Liver (tissue), 9 donors: Measurements from ENCODE around the gene CCDC192. TPM values are rescaled to one million over a fixed set of nuclear protein-coding genes. Genes with fewer than 3 reads are reported as not detected.

Source experiments
- DNase-seq: peaks from one replicate; pipeline ENCODE4 v3.0.0-alpha.2; 2017; ENCODE audit warnings: low spot score
- H3K27ac ChIP-seq, 2 donors: one replicate each; pipeline ENCODE4 v1.7.0; 2013; ENCODE audit warnings: inconsistent platforms in 2 of 2, low read length in 2 of 2, control low read depth in 1 of 2, low read depth in 1 of 2, mild to moderate bottlenecking in 1 of 2
- H3K27me3 ChIP-seq, 4 donors: one replicate each; pipeline versions ENCODE4 v1.6.1 to v1.7.0; 2013; ENCODE audit warnings: low read length in 3 of 4, inconsistent platforms in 1 of 4, mild to moderate bottlenecking in 1 of 4, moderate library complexity in 1 of 4; ENCODE audit not compliant: control insufficient read depth in 4 of 4, insufficient read depth in 4 of 4
- H3K36me3 ChIP-seq, 4 donors: one replicate each; pipeline versions ENCODE4 v1.6.1 to v1.7.0; 2013; ENCODE audit warnings: low read length in 3 of 4, mild to moderate bottlenecking in 3 of 4, low read depth in 1 of 4, moderate library complexity in 1 of 4; ENCODE audit not compliant: control insufficient read depth in 4 of 4, insufficient read depth in 3 of 4
- H3K4me1 ChIP-seq, 4 donors: one replicate each; pipeline versions ENCODE4 v1.6.1 to v1.7.0; 2013; ENCODE audit warnings: low read length in 3 of 4, mild to moderate bottlenecking in 3 of 4, moderate library complexity in 1 of 4; ENCODE audit not compliant: control insufficient read depth in 4 of 4, insufficient read depth in 4 of 4
- H3K4me3 ChIP-seq, 3 donors: one replicate each; pipeline versions ENCODE4 v1.6.1 to v1.7.0; 2013; ENCODE audit warnings: low read length in 3 of 3, control low read depth in 1 of 3, low read depth in 1 of 3, mild to moderate bottlenecking in 1 of 3
- H3K9ac ChIP-seq, 2 donors: one replicate each; pipeline ENCODE4 v1.7.0; 2013; ENCODE audit warnings: low read length in 2 of 2, mild to moderate bottlenecking in 2 of 2, moderate library complexity in 2 of 2, control low read depth in 1 of 2, low read depth in 1 of 2
- H3K9me3 ChIP-seq, 4 donors: one replicate each; pipeline versions ENCODE4 v1.6.1 to v1.7.0; 2013; ENCODE audit warnings: low read length in 3 of 4; ENCODE audit not compliant: control insufficient read depth in 4 of 4
- EGR1 ChIP-seq, 2 donors: IDR thresholded peaks; 2 replicates each; pipeline ENCODE4 v1.6.1; 2016 to 2018; ENCODE audit warnings: antibody characterized with exemption in 2 of 2, low read depth in 2 of 2
- FOXA1 ChIP-seq: IDR thresholded peaks from 2 replicates; pipeline ENCODE4 v1.6.1; 2016; ENCODE audit warnings: antibody characterized with exemption
- FOXA2 ChIP-seq: IDR thresholded peaks from 2 replicates; pipeline ENCODE4 v1.6.1; 2016; ENCODE audit warnings: antibody characterized with exemption
- GABPA ChIP-seq, 2 donors: IDR thresholded peaks in 1 of 2; conservative IDR thresholded peaks in 1 of 2; 2 replicates each; pipeline ENCODE4 v1.6.1; 2016; ENCODE audit warnings: antibody characterized with exemption in 2 of 2, mild to moderate bottlenecking in 1 of 2, moderate library complexity in 1 of 2
- HNF4A ChIP-seq, 2 donors: conservative IDR thresholded peaks; 2 replicates each; pipeline ENCODE4 v1.6.1; 2016; ENCODE audit warnings: antibody characterized with exemption in 2 of 2, mild to moderate bottlenecking in 2 of 2
- HNF4G ChIP-seq: IDR thresholded peaks from 2 replicates; pipeline ENCODE4 v1.6.1; 2016; ENCODE audit warnings: antibody characterized with exemption
- JUND ChIP-seq, 2 donors: IDR thresholded peaks; 2 replicates each; pipeline ENCODE4 v1.6.1; 2016; ENCODE audit warnings: antibody characterized with exemption in 2 of 2
- NR2F2 ChIP-seq: IDR thresholded peaks from 2 replicates; pipeline ENCODE4 v1.6.1; 2016; ENCODE audit warnings: antibody characterized with exemption
- RAD21 ChIP-seq, 2 donors: IDR thresholded peaks; 2 replicates each; pipeline ENCODE4 v1.6.1; 2016; ENCODE audit warnings: antibody characterized with exemption in 2 of 2, mild to moderate bottlenecking in 2 of 2
- RXRA ChIP-seq, 2 donors: IDR thresholded peaks; 2 replicates each; pipeline ENCODE4 v1.6.1; 2017 to 2018; ENCODE audit warnings: antibody characterized with exemption in 2 of 2, mild to moderate bottlenecking in 1 of 2
- SP1 ChIP-seq: IDR thresholded peaks from 2 replicates; pipeline ENCODE4 v1.6.1; 2018; ENCODE audit warnings: antibody characterized with exemption, mild to moderate bottlenecking
- TAF1 ChIP-seq: conservative IDR thresholded peaks from 2 replicates; pipeline ENCODE4 v1.6.1; 2016; ENCODE audit warnings: antibody characterized with exemption, mild to moderate bottlenecking
- YY1 ChIP-seq: IDR thresholded peaks from 2 replicates; pipeline ENCODE4 v1.6.1; 2016; ENCODE audit warnings: antibody characterized with exemption, mild to moderate bottlenecking
- WGBS: extraction: QIAGEN DNeasy Blood & Tissue Kit; methylation state at CpG from one replicate; pipeline ENCODE4 v1.1.7; 2013; 5-methylcytosine and 5-hydroxymethylcytosine counted together
- polyA plus RNA-seq, 2 donors: library from polyadenylated mRNA; stranded (reverse) in 1 of 2; unstranded in 1 of 2; fragments of 200-250 nt in 1 of 2; fragments of >200 nt in 1 of 2; fragmentation: Nextera tagmentation in 1 of 2; extraction: Ambion mirVana in 1 of 2; gene quantifications; one replicate each; pipeline versions ENCODE4 v1.2.1 to v1.2.3, GENCODE V29; 2013 to 2015
- total RNA-seq, 2 donors: library from RNA; depleted of rRNA; stranded (reverse); fragments of >200 nt; gene quantifications; one replicate each; pipeline ENCODE4 v1.2.3, GENCODE V29; 2014
- TF ChIP-seq, protein P1 (sequence below): IDR thresholded peaks from 2 replicates; pipeline ENCODE4 v1.6.1; 2016; ENCODE audit warnings: antibody characterized with exemption
- TF ChIP-seq, protein P2 (sequence below): IDR thresholded peaks from 2 replicates; pipeline ENCODE4 v1.6.1; 2016; ENCODE audit warnings: antibody characterized with exemption, mild to moderate bottlenecking
- TF ChIP-seq, protein P3 (sequence below): IDR thresholded peaks from 2 replicates; pipeline ENCODE4 v1.6.1; 2016; ENCODE audit warnings: antibody characterized with exemption
- TF ChIP-seq, protein P4 (sequence below): fragments of 150-350 bp; IDR thresholded peaks from 2 replicates; pipeline ENCODE4 v1.5.1; 2017; ENCODE audit warnings: improper control_type of control experiment, low read depth, low read length; ENCODE audit not compliant: missing input control
- TF ChIP-seq, protein P5 (sequence below): IDR thresholded peaks from 2 replicates; pipeline ENCODE4 v1.6.1; 2016; ENCODE audit warnings: antibody characterized with exemption
- donor health status: healthy.
- donor health status: healthy.
- donor health status: healthy.
- donor health status: healthy.
- donor health status: healthy.

CCDC192 gene
- total and polyA plus RNA-seq, 4 donors, result not detected

DNA sequence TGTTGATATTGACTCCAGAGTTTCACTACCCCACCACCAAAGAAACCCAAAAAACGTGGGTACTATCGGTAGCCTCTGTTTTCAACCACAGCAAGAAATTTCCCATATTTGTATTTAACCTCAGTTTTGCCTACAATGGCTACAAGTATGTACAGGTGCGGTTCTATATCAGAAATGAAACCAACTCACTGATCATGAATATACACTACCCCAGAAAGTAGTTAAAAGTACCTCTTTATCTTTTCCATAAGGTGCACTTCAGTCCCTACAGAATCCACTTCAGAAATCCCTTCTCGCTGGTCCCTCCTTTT, 239.8 kb downstream of the CCDC192 start:
- WGBS, result 90% methylated on average over 4 of the region's 4 CpGs
- Histone ChIP-seq H3K36me3 (no peaks in the 10 kb centered on the region), H3K9me3 (no peaks in the 10 kb centered on the region), H3K4me1 (no peaks in the 10 kb centered on the region), H3K4me3 (no peak overlapping the region), H3K27me3 (no peaks in the 10 kb centered on the region), H3K27ac (no peak overlapping the region), H3K9ac (no peak overlapping the region)
- no peak for DNase-seq
- TF ChIP-seq NR2F2, result no peak
- TF ChIP-seq, protein P1, sequence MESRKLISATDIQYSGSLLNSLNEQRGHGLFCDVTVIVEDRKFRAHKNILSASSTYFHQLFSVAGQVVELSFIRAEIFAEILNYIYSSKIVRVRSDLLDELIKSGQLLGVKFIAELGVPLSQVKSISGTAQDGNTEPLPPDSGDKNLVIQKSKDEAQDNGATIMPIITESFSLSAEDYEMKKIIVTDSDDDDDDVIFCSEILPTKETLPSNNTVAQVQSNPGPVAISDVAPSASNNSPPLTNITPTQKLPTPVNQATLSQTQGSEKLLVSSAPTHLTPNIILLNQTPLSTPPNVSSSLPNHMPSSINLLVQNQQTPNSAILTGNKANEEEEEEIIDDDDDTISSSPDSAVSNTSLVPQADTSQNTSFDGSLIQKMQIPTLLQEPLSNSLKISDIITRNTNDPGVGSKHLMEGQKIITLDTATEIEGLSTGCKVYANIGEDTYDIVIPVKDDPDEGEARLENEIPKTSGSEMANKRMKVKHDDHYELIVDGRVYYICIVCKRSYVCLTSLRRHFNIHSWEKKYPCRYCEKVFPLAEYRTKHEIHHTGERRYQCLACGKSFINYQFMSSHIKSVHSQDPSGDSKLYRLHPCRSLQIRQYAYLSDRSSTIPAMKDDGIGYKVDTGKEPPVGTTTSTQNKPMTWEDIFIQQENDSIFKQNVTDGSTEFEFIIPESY, result no peak
- TF ChIP-seq JUND (IDR thresholded peaks at IDR 0.05), result no peak
- no peak for TF ChIP-seq YY1
- no peak for TF ChIP-seq TAF1
- no peak for TF ChIP-seq SP1
- TF ChIP-seq, protein P2, sequence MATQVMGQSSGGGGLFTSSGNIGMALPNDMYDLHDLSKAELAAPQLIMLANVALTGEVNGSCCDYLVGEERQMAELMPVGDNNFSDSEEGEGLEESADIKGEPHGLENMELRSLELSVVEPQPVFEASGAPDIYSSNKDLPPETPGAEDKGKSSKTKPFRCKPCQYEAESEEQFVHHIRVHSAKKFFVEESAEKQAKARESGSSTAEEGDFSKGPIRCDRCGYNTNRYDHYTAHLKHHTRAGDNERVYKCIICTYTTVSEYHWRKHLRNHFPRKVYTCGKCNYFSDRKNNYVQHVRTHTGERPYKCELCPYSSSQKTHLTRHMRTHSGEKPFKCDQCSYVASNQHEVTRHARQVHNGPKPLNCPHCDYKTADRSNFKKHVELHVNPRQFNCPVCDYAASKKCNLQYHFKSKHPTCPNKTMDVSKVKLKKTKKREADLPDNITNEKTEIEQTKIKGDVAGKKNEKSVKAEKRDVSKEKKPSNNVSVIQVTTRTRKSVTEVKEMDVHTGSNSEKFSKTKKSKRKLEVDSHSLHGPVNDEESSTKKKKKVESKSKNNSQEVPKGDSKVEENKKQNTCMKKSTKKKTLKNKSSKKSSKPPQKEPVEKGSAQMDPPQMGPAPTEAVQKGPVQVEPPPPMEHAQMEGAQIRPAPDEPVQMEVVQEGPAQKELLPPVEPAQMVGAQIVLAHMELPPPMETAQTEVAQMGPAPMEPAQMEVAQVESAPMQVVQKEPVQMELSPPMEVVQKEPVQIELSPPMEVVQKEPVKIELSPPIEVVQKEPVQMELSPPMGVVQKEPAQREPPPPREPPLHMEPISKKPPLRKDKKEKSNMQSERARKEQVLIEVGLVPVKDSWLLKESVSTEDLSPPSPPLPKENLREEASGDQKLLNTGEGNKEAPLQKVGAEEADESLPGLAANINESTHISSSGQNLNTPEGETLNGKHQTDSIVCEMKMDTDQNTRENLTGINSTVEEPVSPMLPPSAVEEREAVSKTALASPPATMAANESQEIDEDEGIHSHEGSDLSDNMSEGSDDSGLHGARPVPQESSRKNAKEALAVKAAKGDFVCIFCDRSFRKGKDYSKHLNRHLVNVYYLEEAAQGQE, result no peak
- TF ChIP-seq RXRA (IDR thresholded peaks at IDR 0.05), result no peak
- TF ChIP-seq EGR1 (IDR thresholded peaks at IDR 0.05; ENCODE audit: low read depth in 2 of 2), result no peak
- no peak for TF ChIP-seq GABPA (IDR thresholded peaks at IDR 0.05 in 1 of 2, conservative IDR thresholded peaks at IDR 0.05 in 1 of 2)

DNA sequence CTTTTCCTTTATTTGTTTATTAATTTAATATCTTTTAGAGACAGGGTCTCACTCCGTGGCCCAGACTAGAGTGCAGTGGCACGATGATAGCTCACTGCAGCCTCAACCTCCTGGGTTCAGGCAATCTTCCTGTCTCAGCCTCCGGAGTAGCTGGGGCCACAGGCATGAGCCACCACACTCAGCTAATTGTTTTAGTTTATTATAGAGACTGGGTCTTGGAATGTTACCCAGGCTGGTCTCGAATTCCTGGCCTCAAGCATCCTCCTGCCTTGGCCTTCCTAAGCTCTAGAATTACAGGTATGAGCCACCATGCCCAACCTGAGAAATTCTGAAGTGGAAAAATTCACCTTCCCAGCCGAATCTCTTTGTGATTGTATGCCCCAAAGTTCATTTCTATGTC, 240.9 kb downstream of the CCDC192 start:
- H3K9me3 ChIP-seq, result no peaks in the 10 kb centered on the region
- H3K27me3 ChIP-seq, result no peaks in the 10 kb centered on the region
- no peaks in the 10 kb centered on the region for H3K4me1 ChIP-seq
- TF ChIP-seq GABPA (IDR thresholded peaks at IDR 0.05 in 1 of 2, conservative IDR thresholded peaks at IDR 0.05 in 1 of 2) (no peak), HNF4G (no peak), FOXA1 (no peak), FOXA2 (no peak), RAD21 (IDR thresholded peaks at IDR 0.05) (no peak), TAF1 (no peak), HNF4A (conservative IDR thresholded peaks at IDR 0.05) (no peak), RXRA (IDR thresholded peaks at IDR 0.05) (no peak), YY1 (no peak), JUND (IDR thresholded peaks at IDR 0.05) (no peak), SP1 (no peak), NR2F2 (no peak)
- TF ChIP-seq, protein P3, sequence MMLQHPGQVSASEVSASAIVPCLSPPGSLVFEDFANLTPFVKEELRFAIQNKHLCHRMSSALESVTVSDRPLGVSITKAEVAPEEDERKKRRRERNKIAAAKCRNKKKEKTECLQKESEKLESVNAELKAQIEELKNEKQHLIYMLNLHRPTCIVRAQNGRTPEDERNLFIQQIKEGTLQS, result no peak
- TF ChIP-seq, protein P4, sequence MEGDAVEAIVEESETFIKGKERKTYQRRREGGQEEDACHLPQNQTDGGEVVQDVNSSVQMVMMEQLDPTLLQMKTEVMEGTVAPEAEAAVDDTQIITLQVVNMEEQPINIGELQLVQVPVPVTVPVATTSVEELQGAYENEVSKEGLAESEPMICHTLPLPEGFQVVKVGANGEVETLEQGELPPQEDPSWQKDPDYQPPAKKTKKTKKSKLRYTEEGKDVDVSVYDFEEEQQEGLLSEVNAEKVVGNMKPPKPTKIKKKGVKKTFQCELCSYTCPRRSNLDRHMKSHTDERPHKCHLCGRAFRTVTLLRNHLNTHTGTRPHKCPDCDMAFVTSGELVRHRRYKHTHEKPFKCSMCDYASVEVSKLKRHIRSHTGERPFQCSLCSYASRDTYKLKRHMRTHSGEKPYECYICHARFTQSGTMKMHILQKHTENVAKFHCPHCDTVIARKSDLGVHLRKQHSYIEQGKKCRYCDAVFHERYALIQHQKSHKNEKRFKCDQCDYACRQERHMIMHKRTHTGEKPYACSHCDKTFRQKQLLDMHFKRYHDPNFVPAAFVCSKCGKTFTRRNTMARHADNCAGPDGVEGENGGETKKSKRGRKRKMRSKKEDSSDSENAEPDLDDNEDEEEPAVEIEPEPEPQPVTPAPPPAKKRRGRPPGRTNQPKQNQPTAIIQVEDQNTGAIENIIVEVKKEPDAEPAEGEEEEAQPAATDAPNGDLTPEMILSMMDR, result no peak
- TF ChIP-seq, protein P2, result no peak
- TF ChIP-seq, protein P1, result no peak
- TF ChIP-seq, protein P5, sequence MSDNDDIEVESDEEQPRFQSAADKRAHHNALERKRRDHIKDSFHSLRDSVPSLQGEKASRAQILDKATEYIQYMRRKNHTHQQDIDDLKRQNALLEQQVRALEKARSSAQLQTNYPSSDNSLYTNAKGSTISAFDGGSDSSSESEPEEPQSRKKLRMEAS, result no peak
- WGBS, result 88% methylated on average over 5 of the region's 5 CpGs
- no peaks in the 10 kb centered on the region for H3K36me3 ChIP-seq
- no peak for DNase-seq
- no peak overlapping the region for H3K4me3 ChIP-seq
- no peak overlapping the region for H3K27ac ChIP-seq
- H3K9ac ChIP-seq, result no peak overlapping the region
